GM18511 (cell line): Measurements from ENCODE around the gene TOMM20L.
"Not testable (repeated sequence)": the region's sequence is repeated elsewhere in the genome, so short reads cannot be mapped to it uniquely, and the experiment has no call there.

Experiments
- ATAC-seq: cut with Tn5 transposase; IDR thresholded peaks from one replicate; pipeline ENCODE4 v1.9.1; 2021; ENCODE audit warnings: mild to moderate bottlenecking, moderate library complexity; ENCODE audit not compliant: unreplicated experiment

TOMM20L gene

GRCh38 chr14:58395812-58396788 lies at the start of gene TOMM20L:
TOMM20L (plus strand) TSS chr14:58395930; CDS start chr14:58395958, 28 bp downstream.
- peak; percentile 95 for ATAC-seq

GRCh38 chr14:58353516-58354299 lies 42.0 kb upstream of the TOMM20L start:
- no peak for ATAC-seq

- ATAC-seq: no peak
Measured at GRCh38 chr14:58354808-58355207, 40.9 kb upstream of the TOMM20L start.

GRCh38 chr14:58356268-58356667 lies 39.5 kb upstream of the TOMM20L start:
- ATAC-seq: no peak

- not testable (repeated sequence) for ATAC-seq
Measured at GRCh38 chr14:58362272-58362671, 33.5 kb upstream of the TOMM20L start.

- no peak for ATAC-seq
Measured at GRCh38 chr14:58362798-58363412, 32.8 kb upstream of the TOMM20L start.

GRCh38 chr14:58364316-58364715 lies 31.4 kb upstream of the TOMM20L start:
- no peak for ATAC-seq

- no peak for ATAC-seq
Measured at GRCh38 chr14:58367296-58367695, 28.4 kb upstream of the TOMM20L start.

- no peak for ATAC-seq
Measured at GRCh38 chr14:58368956-58369355, 26.8 kb upstream of the TOMM20L start.

GRCh38 chr14:58376791-58377190 lies 18.9 kb upstream of the TOMM20L start:
- no peak for ATAC-seq

- no peak for ATAC-seq
Measured at GRCh38 chr14:58390830-58391229, 4.9 kb upstream of the TOMM20L start.

- no peak for ATAC-seq
Measured at GRCh38 chr14:58395562-58395811, 243 bp upstream of the TOMM20L start.

GRCh38 chr14:58397156-58397555 lies 1.4 kb downstream of the TOMM20L start:
- no peak for ATAC-seq

GRCh38 chr14:58398495-58398894 lies 2.8 kb downstream of the TOMM20L start:
- no peak for ATAC-seq

- ATAC-seq: no peak
Measured at GRCh38 chr14:58398895-58399294, 3.2 kb downstream of the TOMM20L start.

- ATAC-seq: no peak
Measured at GRCh38 chr14:58401587-58401986, 5.9 kb downstream of the TOMM20L start.

- no peak for ATAC-seq
Measured at GRCh38 chr14:58408681-58409215, 13.0 kb downstream of the TOMM20L start.

- no peak for ATAC-seq
Measured at GRCh38 chr14:58414845-58415244, 19.1 kb downstream of the TOMM20L start.

- no peak for ATAC-seq
Measured at GRCh38 chr14:58415636-58416547, 20.2 kb downstream of the TOMM20L start.

GRCh38 chr14:58416934-58417333 lies 21.2 kb downstream of the TOMM20L start:
- not testable (repeated sequence) for ATAC-seq
